Erythroblast (primary cell): Measurements from ENCODE around the gene WSCD1.

ENCODE experiments used
- DNase-seq, 2 experiments: peaks; one replicate each; lab custom pipeline; 2025; lab: John Stamatoyannopoulos, UW
- GATA1 ChIP-seq: IDR thresholded peaks from 2 replicates; pipeline ENCODE4 v1.6.1; 2011; ENCODE audit warnings: low read depth, mild to moderate bottlenecking, control low read depth, low read length, moderate library complexity
- POLR2A ChIP-seq: IDR thresholded peaks from 2 replicates; pipeline ENCODE4 v1.6.1; 2011; ENCODE audit warnings: mild to moderate bottlenecking, low read length

The WSCD1 gene

GRCh38 chr17:6084311-6085161, 14.4 kb downstream of the WSCD1 start:
- no peak for DNase-seq
- TF ChIP-seq POLR2A: no peak
- no peak for TF ChIP-seq GATA1

GRCh38 chr17:6085812-6086211, 15.6 kb downstream of the WSCD1 start:
- DNase-seq: no peak
- TF ChIP-seq GATA1 (no peak), POLR2A (no peak)

- TF ChIP-seq GATA1: no peak
- no peak for TF ChIP-seq POLR2A
- no peak for DNase-seq
Observed at GRCh38 chr17:6086603-6087400, 16.6 kb downstream of the WSCD1 start.

- no peak for DNase-seq
- no peak for TF ChIP-seq GATA1
- no peak for TF ChIP-seq POLR2A
Observed at GRCh38 chr17:6088141-6088540, 18.0 kb downstream of the WSCD1 start.

GRCh38 chr17:6090253-6090652, 20.1 kb downstream of the WSCD1 start:
- no peak for TF ChIP-seq POLR2A
- no peak for TF ChIP-seq GATA1

GRCh38 chr17:6092182-6092902, 22.2 kb downstream of the WSCD1 start:
- TF ChIP-seq POLR2A: no peak
- TF ChIP-seq GATA1: no peak
- DNase-seq: no peak

More at GRCh38 chr17:6090253-6090652, 20.1 kb downstream of the WSCD1 start:
- DNase-seq: no peak

- TF ChIP-seq POLR2A (no peak), GATA1 (no peak)
- no peak for DNase-seq
Observed at GRCh38 chr17:6092903-6093468, 22.8 kb downstream of the WSCD1 start.

- TF ChIP-seq POLR2A (no peak), GATA1 (no peak)
- no peak for DNase-seq
Observed at GRCh38 chr17:6094453-6094852, 24.3 kb downstream of the WSCD1 start.

- DNase-seq: no peak
- TF ChIP-seq GATA1 (no peak), POLR2A (no peak)
Observed at GRCh38 chr17:6094926-6095325, 24.7 kb downstream of the WSCD1 start.

- TF ChIP-seq POLR2A (no peak), GATA1 (no peak)
- no peak for DNase-seq
Observed at GRCh38 chr17:6095501-6095900, 25.3 kb downstream of the WSCD1 start.

- TF ChIP-seq GATA1 (no peak), POLR2A (no peak)
- DNase-seq: no peak
Observed at GRCh38 chr17:6096201-6097004, 26.2 kb downstream of the WSCD1 start.

- DNase-seq: no peak
- no peak for TF ChIP-seq GATA1
- no peak for TF ChIP-seq POLR2A
Observed at GRCh38 chr17:6097005-6097279, 26.8 kb downstream of the WSCD1 start.
